ENCODE measurements around the gene KRTAP13-2. TPM values are rescaled to one million over a fixed set of nuclear protein-coding genes. Genes with fewer than 3 reads are reported as not detected.

The KRTAP13-2 gene
- polyA plus RNA-seq, 1 experiment = not detected

DNA sequence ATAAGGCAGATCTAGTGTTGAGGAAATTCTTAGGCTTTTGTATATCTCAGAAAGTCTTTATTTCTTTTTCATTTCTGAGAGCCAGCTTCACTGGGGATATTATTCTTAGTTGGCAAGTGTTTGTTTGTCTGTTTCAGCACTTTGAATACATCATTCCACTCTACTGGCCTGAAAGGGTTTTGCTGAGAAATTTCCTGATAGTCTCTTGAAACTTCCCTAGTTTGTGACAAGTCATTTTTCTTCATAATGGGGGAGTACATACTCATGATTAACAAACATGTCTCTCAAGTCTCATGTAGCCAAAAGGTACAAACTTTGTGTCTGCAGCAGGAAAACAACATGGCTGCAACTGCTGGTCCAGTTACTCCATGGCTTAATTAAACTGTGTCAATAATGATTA, 45.7 kb downstream of the KRTAP13-2 start:
- no peak for DNase-seq (ENCODE audit: low read depth)
- TF ChIP-seq, protein P1, sequence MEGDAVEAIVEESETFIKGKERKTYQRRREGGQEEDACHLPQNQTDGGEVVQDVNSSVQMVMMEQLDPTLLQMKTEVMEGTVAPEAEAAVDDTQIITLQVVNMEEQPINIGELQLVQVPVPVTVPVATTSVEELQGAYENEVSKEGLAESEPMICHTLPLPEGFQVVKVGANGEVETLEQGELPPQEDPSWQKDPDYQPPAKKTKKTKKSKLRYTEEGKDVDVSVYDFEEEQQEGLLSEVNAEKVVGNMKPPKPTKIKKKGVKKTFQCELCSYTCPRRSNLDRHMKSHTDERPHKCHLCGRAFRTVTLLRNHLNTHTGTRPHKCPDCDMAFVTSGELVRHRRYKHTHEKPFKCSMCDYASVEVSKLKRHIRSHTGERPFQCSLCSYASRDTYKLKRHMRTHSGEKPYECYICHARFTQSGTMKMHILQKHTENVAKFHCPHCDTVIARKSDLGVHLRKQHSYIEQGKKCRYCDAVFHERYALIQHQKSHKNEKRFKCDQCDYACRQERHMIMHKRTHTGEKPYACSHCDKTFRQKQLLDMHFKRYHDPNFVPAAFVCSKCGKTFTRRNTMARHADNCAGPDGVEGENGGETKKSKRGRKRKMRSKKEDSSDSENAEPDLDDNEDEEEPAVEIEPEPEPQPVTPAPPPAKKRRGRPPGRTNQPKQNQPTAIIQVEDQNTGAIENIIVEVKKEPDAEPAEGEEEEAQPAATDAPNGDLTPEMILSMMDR (IDR thresholded peaks at IDR 0.05; ENCODE audit: insufficient read depth, low read depth, low read length) = no peak
- CTCF ChIA-PET = no interaction called here
- Histone ChIP-seq H3K27me3 (ENCODE audit: control insufficient read depth, insufficient read depth, low read length) (no peaks in the 10 kb centered on the region), H3K36me3 (ENCODE audit: control insufficient read depth, insufficient read depth, low read length) (no peaks in the 10 kb centered on the region), H3K4me3 (ENCODE audit: low read depth, low read length) (no peak overlapping the region)
- POLR2A ChIA-PET = no interaction called here

Small RNA genes lying within 50 kb of the gene (small RNA-seq; reads per million reads assigned to genes)
- gene KRTAP23-1 (ENCODE audit: insufficient read length, low read depth, low replicate concordance) (not detected), gene MIR4327 (ENCODE audit: insufficient read length, low read depth, low replicate concordance) (not detected)

Other genes starting within 250 kb of the KRTAP13-2 start
- gene CLDN17, start 205.5 kb downstream of the KRTAP13-2 start, polyA plus RNA-seq (2011; rRNA removed) = not detected in 2 replicates
- not detected in 2 replicates for gene CLDN8, start 156.2 kb downstream of the KRTAP13-2 start, polyA plus RNA-seq (2011; rRNA removed)
- gene KRTAP24-1, start 89.3 kb downstream of the KRTAP13-2 start, polyA plus RNA-seq (2011; rRNA removed) = not detected in 2 replicates
- not detected in 2 replicates for gene KRTAP25-1, start 82.8 kb downstream of the KRTAP13-2 start, polyA plus RNA-seq (2011; rRNA removed)
- gene KRTAP26-1, start 52.0 kb downstream of the KRTAP13-2 start, polyA plus RNA-seq (2011; rRNA removed) = not detected in 2 replicates
- gene KRTAP27-1, start 34.6 kb downstream of the KRTAP13-2 start, polyA plus RNA-seq (2011; rRNA removed) = not detected in 2 replicates
- gene KRTAP23-1, start 23.7 kb downstream of the KRTAP13-2 start, polyA plus RNA-seq (2011; rRNA removed) = not detected in 2 replicates
- not detected in 2 replicates for gene KRTAP13-1, start 23.8 kb upstream of the KRTAP13-2 start, polyA plus RNA-seq (2011; rRNA removed)
- gene KRTAP13-3, start 53.7 kb upstream of the KRTAP13-2 start, polyA plus RNA-seq (2011; rRNA removed) = not detected in 2 replicates
- gene KRTAP13-4, start 57.9 kb upstream of the KRTAP13-2 start, polyA plus RNA-seq (2011; rRNA removed) = not detected in 2 replicates
- gene KRTAP15-1, start 68.0 kb upstream of the KRTAP13-2 start, polyA plus RNA-seq (2011; rRNA removed) = not detected in 2 replicates
- gene KRTAP19-1, start 108.1 kb upstream of the KRTAP13-2 start, polyA plus RNA-seq (2011; rRNA removed) = not detected in 2 replicates
- not detected in 2 replicates for gene KRTAP19-2, start 115.2 kb upstream of the KRTAP13-2 start, polyA plus RNA-seq (2011; rRNA removed)
- gene KRTAP19-3, start 119.7 kb upstream of the KRTAP13-2 start, polyA plus RNA-seq (2011; rRNA removed) = not detected in 2 replicates
- gene KRTAP19-4, start 124.9 kb upstream of the KRTAP13-2 start, polyA plus RNA-seq (2011; rRNA removed) = not detected in 2 replicates
- gene KRTAP19-5, start 129.9 kb upstream of the KRTAP13-2 start, polyA plus RNA-seq (2011; rRNA removed) = not detected in 2 replicates
- gene KRTAP19-6, start 169.6 kb upstream of the KRTAP13-2 start, polyA plus RNA-seq (2011; rRNA removed) = not detected in 2 replicates
- gene KRTAP19-7, start 189.0 kb upstream of the KRTAP13-2 start, polyA plus RNA-seq (2011; rRNA removed) = not detected in 2 replicates
- gene KRTAP22-2, start 218.1 kb upstream of the KRTAP13-2 start, polyA plus RNA-seq (2011; rRNA removed) = not detected in 2 replicates
- gene KRTAP6-3, start 220.2 kb upstream of the KRTAP13-2 start, polyA plus RNA-seq (2011; rRNA removed) = not detected in 2 replicates
- not detected in 2 replicates for gene KRTAP6-2, start 226.6 kb upstream of the KRTAP13-2 start, polyA plus RNA-seq (2011; rRNA removed)
- not detected in 2 replicates for gene KRTAP22-1, start 228.8 kb upstream of the KRTAP13-2 start, polyA plus RNA-seq (2011; rRNA removed)
- not detected in 2 replicates for gene KRTAP6-1, start 241.7 kb upstream of the KRTAP13-2 start, polyA plus RNA-seq (2011; rRNA removed)
- gene KRTAP20-1, start 244.2 kb upstream of the KRTAP13-2 start, polyA plus RNA-seq (2011; rRNA removed) = not detected in 2 replicates
- not detected in 2 replicates for gene KRTAP20-4, start 248.4 kb upstream of the KRTAP13-2 start, polyA plus RNA-seq (2011; rRNA removed)